K562 (cell line): ENCODE data around the gene VWA3B. TPM values are rescaled to one million over a fixed set of nuclear protein-coding genes. Genes with fewer than 3 reads are reported as not detected.

ENCODE experiments used
- ATAC-seq: fragments of 200-7000 bp; cut with Tn5 transposase; 3 replicates; pipeline ENCODE4 v1.9.1; 2020; ENCODE audit warnings: moderate library complexity
- BruUV-seq: library from RNA; stranded (reverse); fragments of 400-500 nt; replicated peaks from 2 replicates; lab custom pipeline; 2021; lab: Mats Ljungman, UMichigan
- CTCF ChIA-PET: fragments of 300-600 bp; formaldehyde crosslinking; extraction: SDS; loops from one replicate; lab custom pipeline; 2021; ENCODE audit warnings: low intra/inter-chr PET ratio; lab: Yijun Ruan, JAX
- POLR2A ChIA-PET: fragments of 300-600, 350-650 bp; sonication (Branson Sonifier 250); formaldehyde crosslinking; extraction: SDS; loops from one replicate; lab custom pipeline; 2021; ENCODE audit warnings: antibody characterized with exemption, inconsistent platforms; lab: Yijun Ruan, JAX
- DNase-seq, 4 experiments: peaks; one replicate each; pipeline versions ENCODE4 v3.0.0 to v3.0.0-alpha.2; 2011 to 2018; ENCODE audit warnings: low spot score in 3 of 4, mixed read lengths in 3 of 4; ENCODE audit errors: extremely low read depth in 1 of 4
- FAIRE-seq: peaks from 2 replicates; lab custom pipeline; 2011; peaks lifted over from hg19 to GRCh38; lab: Jason Lieb, UNC
- H2AFZ ChIP-seq: 2 replicates; pipeline ENCODE4 v1.6.0; 2011; ENCODE audit warnings: low read depth, low read length, control low read depth, inconsistent platforms
- H3K27ac ChIP-seq: fragments of 200-600 bp; 3 replicates; pipeline ENCODE4 v1.8.0; 2011; ENCODE audit warnings: low read depth, mild to moderate bottlenecking, control low read depth, inconsistent platforms, low read length, moderate library complexity, mixed read lengths; ENCODE audit errors: extremely low read depth
- H3K27me3 ChIP-seq, 2 experiments: fragments of 300-600 bp in 1 of 2; 2 replicates in 1 of 2; 3 replicates in 1 of 2; pipeline versions ENCODE4 v1.6.0 to v1.8.0; 2011; ENCODE audit warnings: inconsistent platforms in 2 of 2, low read length in 2 of 2, mild to moderate bottlenecking in 1 of 2, mixed read lengths in 1 of 2, moderate library complexity in 1 of 2; ENCODE audit not compliant: control insufficient read depth in 2 of 2, insufficient read depth in 2 of 2
- H3K36me3 ChIP-seq: fragments of 300-600 bp; 3 replicates; pipeline ENCODE4 v1.8.0; 2011; ENCODE audit warnings: mild to moderate bottlenecking, low read length, inconsistent platforms; ENCODE audit not compliant: control insufficient read depth, insufficient read depth
- H3K4me1 ChIP-seq, 2 experiments: fragments of 200-600 bp in 1 of 2; replicated peaks in 1 of 2; 2 replicates in 1 of 2; 3 replicates in 1 of 2; pipeline versions ENCODE4 v1.5.1 to v1.8.0; 2011; ENCODE audit warnings: inconsistent platforms in 2 of 2, low read length in 2 of 2, mild to moderate bottlenecking in 1 of 2, mixed read lengths in 1 of 2, moderate library complexity in 1 of 2; ENCODE audit not compliant: control insufficient read depth in 2 of 2, insufficient read depth in 2 of 2
- H3K4me2 ChIP-seq: 2 replicates; pipeline ENCODE4 v1.6.1; 2011; ENCODE audit warnings: low read length, control low read depth, inconsistent platforms, mixed read lengths; ENCODE audit not compliant: insufficient read depth
- H3K4me3 ChIP-seq: fragments of 200-600 bp; sonication (generic), shearing (Covaris generic); 2 replicates; pipeline ENCODE4 v1.5.1; 2016; ENCODE audit warnings: control low read depth, inconsistent platforms
- H3K79me2 ChIP-seq: fragments of 200-600 bp; 3 replicates; pipeline ENCODE4 v1.8.0; 2011; ENCODE audit warnings: low read length, inconsistent platforms; ENCODE audit not compliant: control insufficient read depth, insufficient read depth
- H3K9ac ChIP-seq, 2 experiments: 2 replicates each; pipeline versions ENCODE4 v1.6.0 to v1.6.1; 2011; ENCODE audit warnings: low read depth in 2 of 2, low read length in 2 of 2, control low read depth in 1 of 2, inconsistent platforms in 1 of 2, mild to moderate bottlenecking in 1 of 2, mixed read lengths in 1 of 2; ENCODE audit not compliant: insufficient read depth in 1 of 2
- H3K9me1 ChIP-seq: one replicate; pipeline ENCODE4 v1.6.0; 2011; ENCODE audit warnings: inconsistent platforms, mild to moderate bottlenecking, low read length, moderate library complexity; ENCODE audit not compliant: control insufficient read depth, insufficient read depth
- H3K9me3 ChIP-seq: replicated peaks from 2 replicates; pipeline ENCODE4 v1.5.1; 2011; ENCODE audit warnings: low read depth, low read length, inconsistent platforms; ENCODE audit not compliant: control insufficient read depth, insufficient read depth
- H4K20me1 ChIP-seq: replicated peaks from 2 replicates; pipeline ENCODE4 v1.6.1; 2011; ENCODE audit warnings: low read length, inconsistent platforms, mixed read lengths; ENCODE audit not compliant: control insufficient read depth, insufficient read depth
- ELF2 ChIP-seq: fragments of 250-450 bp; sonication (Bioruptor Pico); IDR thresholded peaks from 2 replicates; pipeline ENCODE4 v1.5.0; 2021; ENCODE audit warnings: mild to moderate bottlenecking
- GABPB2 ChIP-seq: fragments of 250-450 bp; sonication (Bioruptor Pico); conservative IDR thresholded peaks from 2 replicates; pipeline ENCODE4 v1.5.1; 2021; ENCODE audit warnings: mild to moderate bottlenecking
- NCOA4 ChIP-seq: fragments of 450-650 bp; IDR thresholded peaks from 2 replicates; pipeline ENCODE4 v1.6.1; 2018; ENCODE audit warnings: mild to moderate bottlenecking; ENCODE audit not compliant: partially characterized antibody
- PHF20 ChIP-seq: fragments of 450-650 bp; IDR thresholded peaks from 2 replicates; pipeline ENCODE4 v1.6.1; 2018; ENCODE audit not compliant: partially characterized antibody
- POLR2AphosphoS2 ChIP-seq: IDR thresholded peaks from 2 replicates; pipeline ENCODE4 v1.6.1; 2012; ENCODE audit warnings: low read length, improper control_type of control experiment
- SAP30 ChIP-seq: fragments of 200-600 bp; sonication (generic); IDR thresholded peaks from 2 replicates; pipeline ENCODE4 v1.6.1; 2012; ENCODE audit warnings: borderline replicate concordance, low read depth, mild to moderate bottlenecking, moderate library complexity, low read length, control low read depth, inconsistent platforms; ENCODE audit not compliant: insufficient read depth, poor library complexity, severe bottlenecking
- SPI1 ChIP-seq: IDR thresholded peaks from 2 replicates; pipeline ENCODE4 v1.6.1; 2011; ENCODE audit warnings: low read depth, low read length, control low read depth, borderline replicate concordance
- ZNF143 ChIP-seq: sonication (generic); formaldehyde crosslinking; IDR thresholded peaks from 2 replicates; pipeline ENCODE4 v1.9.0; 2022; ENCODE audit warnings: mild to moderate bottlenecking, missing genetic modification reagents
- ZNF583 ChIP-seq: fragments of 250-450 bp; sonication (Bioruptor Pico); IDR thresholded peaks from 2 replicates; pipeline ENCODE4 v1.4.0; 2020
- ZNF639 ChIP-seq, 2 experiments: fragments of 200-800 bp in 1 of 2; sonication (Bioruptor generic) in 1 of 2; sonication (generic) in 1 of 2; formaldehyde crosslinking in 1 of 2; IDR thresholded peaks in 1 of 2; conservative IDR thresholded peaks in 1 of 2; 2 replicates each; pipeline versions ENCODE4 v1.5.0 to v1.6.1; 2016 to 2020; ENCODE audit warnings: missing compliant biosample characterization in 1 of 2, missing genetic modification characterization in 1 of 2, missing genetic modification reagents in 1 of 2
- WGBS: fragments of 100-300 bp; shearing (Covaris generic); methylation state at CpG from one replicate; pipeline ENCODE4 v1.1.6; 2016; ENCODE audit warnings: low coverage, mixed read lengths; ENCODE audit not compliant: insufficient coverage; ENCODE audit errors: missing lambda C conversion rate; 5-methylcytosine and 5-hydroxymethylcytosine counted together
- in situ Hi-C: fragments of 300-500 bp; cut with MboI; formaldehyde crosslinking; loops from 4 replicates; pipeline ENCODE4 v1.15.0; 2018; ENCODE audit warnings: inconsistent platforms, mixed read lengths
- intact Hi-C: fragments of 100-400 bp; cut with micrococcal nuclease; formaldehyde crosslinking; loops from 2 replicates; pipeline ENCODE4 v1.14.2; 2022
- polyA plus RNA-seq, 8 experiments: library from polyadenylated mRNA; depleted of rRNA in 4 of 8; stranded (reverse) in 5 of 8; unstranded in 3 of 8; fragments of >200 nt; fragmentation: Nextera tagmentation in 2 of 8; fragmentation: Illumina TruSeq in 1 of 8; extraction: Ambion mirVana in 2 of 8; extraction: Trizol in 1 of 8; gene quantifications; 2 replicates each; pipeline versions ENCODE4 v1.2.1 to v1.2.3, GENCODE V29; 2011 to 2014; ENCODE audit warnings: inconsistent platforms in 1 of 8, missing spikeins in 1 of 8
- total RNA-seq, 7 experiments: library from RNA; depleted of rRNA in 6 of 7; stranded (reverse); fragments of >200 nt in 6 of 7; fragmentation: Illumina TruSeq in 2 of 7; extraction: Trizol in 2 of 7; gene quantifications; 2 replicates each; pipeline versions ENCODE4 v1.2.1 to v1.2.3, GENCODE V29; 2011 to 2021; ENCODE audit warnings: low replicate concordance in 1 of 7
- TF ChIP-seq, protein P1 (sequence below), 2 experiments: fragments of 450-650 bp; IDR thresholded peaks; 2 replicates each; pipeline ENCODE4 v1.6.1; 2016
- TF ChIP-seq, protein P2 (sequence below): IDR thresholded peaks from 2 replicates; pipeline ENCODE4 v1.6.1; 2014; ENCODE audit warnings: antibody characterized with exemption

Gene VWA3B
- total and polyA plus RNA-seq, 9 of the 15 experiments (the other 6 are each of a cell fraction or from before 2014, with no cell fraction given), result not detected

DNA sequence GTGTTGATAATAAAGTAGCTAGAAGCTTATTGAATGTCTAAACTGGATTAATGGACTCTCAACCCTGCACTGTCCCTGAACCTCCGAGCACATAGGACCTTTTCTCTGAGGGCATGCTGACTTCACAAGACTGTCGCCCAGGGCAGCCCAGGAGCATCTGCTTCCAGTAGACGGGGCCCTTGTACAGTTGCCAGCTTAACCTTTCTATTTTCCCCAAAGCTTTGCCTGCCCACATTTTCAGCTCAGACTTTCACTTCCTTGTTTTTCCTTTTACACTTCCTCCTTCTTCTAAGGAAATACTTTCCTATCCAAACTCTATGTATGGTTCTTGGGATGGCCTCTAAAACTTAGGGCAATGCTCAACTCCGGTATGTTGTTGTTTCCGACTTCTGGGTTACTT, 1.3 kb downstream of the VWA3B start:
- FAIRE-seq (no peak), ATAC-seq (peak; percentile 39; the same call in 2 of the 3 replicates), DNase-seq (no peak)
- in situ Hi-C loops (no loop called here), intact Hi-C loops (no loop called here)
- H3K27me3 ChIP-seq, result peaks cover 25 to 26% of the 10 kb centered on the region in 2 experiments
- H3K36me3 ChIP-seq, result no peaks in the 10 kb centered on the region
- BruUV-seq, result no TSS peak
- POLR2A ChIA-PET, result interaction anchor here (1.0 kb wide), 3 partner anchors 11 to 25 kb away, joined by 3 to 4 read pairs (median 3); no protein-coding TSS in a partner anchor
- no peak overlapping the region for H3K9ac ChIP-seq
- CTCF ChIA-PET, result no interaction called here
- peak; percentile 74; the same call in 1 of the 2 replicates for TF ChIP-seq SPI1
- TF ChIP-seq POLR2AphosphoS2, result no peak
- TF ChIP-seq GABPB2 (CRISPR knock-in tag), result no peak
- no peak for TF ChIP-seq PHF20
- no peak for TF ChIP-seq SAP30
- TF ChIP-seq NCOA4, result no peak
- TF ChIP-seq, all 486 proteins: peak for 1
- 9% methylated on average over 5 of the region's 5 CpGs for WGBS
- no peak overlapping the region for H3K27ac ChIP-seq
- H3K9me1 ChIP-seq, result no peaks in the 10 kb centered on the region
- peaks cover 2 to 8% of the 10 kb centered on the region in 2 experiments; a peak in 2 of 5 replicates for H3K4me1 ChIP-seq
- H3K4me3 ChIP-seq, result no peak overlapping the region
- H4K20me1 ChIP-seq, result no peaks in the 10 kb centered on the region
- H3K79me2 ChIP-seq, result no peaks in the 10 kb centered on the region
- H3K4me2 ChIP-seq, result no peak overlapping the region
- H3K9me3 ChIP-seq, result no peaks in the 10 kb centered on the region
- no peak overlapping the region for H2AFZ ChIP-seq

DNA sequence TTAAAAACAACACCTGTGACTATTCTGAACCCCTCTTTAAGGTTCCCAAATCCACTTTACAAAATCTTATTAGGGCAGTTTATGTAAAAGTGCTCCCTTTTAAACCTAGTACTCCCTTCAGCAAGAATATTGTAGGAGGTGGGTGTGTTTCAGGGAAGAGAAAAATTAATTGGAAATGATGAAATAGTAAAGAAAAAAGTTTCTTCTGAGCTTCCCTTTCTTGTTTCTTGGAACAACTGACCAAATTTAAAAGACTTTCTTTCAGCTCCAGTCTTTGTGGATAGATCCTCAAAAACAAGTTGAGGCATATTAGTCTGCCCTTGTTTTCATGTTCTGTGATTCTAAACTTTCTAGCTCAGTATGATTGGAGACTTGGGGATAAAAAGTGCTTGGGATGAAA, 3.0 kb downstream of the VWA3B start:
- H3K4me2 ChIP-seq, result no peak overlapping the region
- H3K4me1 ChIP-seq, result peaks cover 2 to 8% of the 10 kb centered on the region in 2 experiments; a peak in 2 of 5 replicates
- TF ChIP-seq, protein P1, sequence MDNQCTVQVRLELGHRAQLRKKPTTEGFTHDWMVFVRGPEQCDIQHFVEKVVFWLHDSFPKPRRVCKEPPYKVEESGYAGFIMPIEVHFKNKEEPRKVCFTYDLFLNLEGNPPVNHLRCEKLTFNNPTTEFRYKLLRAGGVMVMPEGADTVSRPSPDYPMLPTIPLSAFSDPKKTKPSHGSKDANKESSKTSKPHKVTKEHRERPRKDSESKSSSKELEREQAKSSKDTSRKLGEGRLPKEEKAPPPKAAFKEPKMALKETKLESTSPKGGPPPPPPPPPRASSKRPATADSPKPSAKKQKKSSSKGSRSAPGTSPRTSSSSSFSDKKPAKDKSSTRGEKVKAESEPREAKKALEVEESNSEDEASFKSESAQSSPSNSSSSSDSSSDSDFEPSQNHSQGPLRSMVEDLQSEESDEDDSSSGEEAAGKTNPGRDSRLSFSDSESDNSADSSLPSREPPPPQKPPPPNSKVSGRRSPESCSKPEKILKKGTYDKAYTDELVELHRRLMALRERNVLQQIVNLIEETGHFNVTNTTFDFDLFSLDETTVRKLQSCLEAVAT (IDR thresholded peaks at IDR 0.05), result no peak
- TF ChIP-seq ZNF583 (CRISPR knock-in tag), result no peak
- TF ChIP-seq, protein P2, sequence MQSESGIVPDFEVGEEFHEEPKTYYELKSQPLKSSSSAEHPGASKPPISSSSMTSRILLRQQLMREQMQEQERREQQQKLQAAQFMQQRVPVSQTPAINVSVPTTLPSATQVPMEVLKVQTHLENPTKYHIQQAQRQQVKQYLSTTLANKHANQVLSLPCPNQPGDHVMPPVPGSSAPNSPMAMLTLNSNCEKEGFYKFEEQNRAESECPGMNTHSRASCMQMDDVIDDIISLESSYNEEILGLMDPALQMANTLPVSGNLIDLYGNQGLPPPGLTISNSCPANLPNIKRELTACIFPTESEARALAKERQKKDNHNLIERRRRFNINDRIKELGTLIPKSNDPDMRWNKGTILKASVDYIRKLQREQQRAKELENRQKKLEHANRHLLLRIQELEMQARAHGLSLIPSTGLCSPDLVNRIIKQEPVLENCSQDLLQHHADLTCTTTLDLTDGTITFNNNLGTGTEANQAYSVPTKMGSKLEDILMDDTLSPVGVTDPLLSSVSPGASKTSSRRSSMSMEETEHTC, result no peak
- TF ChIP-seq ZNF143 (CRISPR knock-in tag), result no peak
- no peak for TF ChIP-seq ELF2 (CRISPR knock-in tag)
- no peak for TF ChIP-seq ZNF639 (CRISPR knock-in tag; conservative IDR thresholded peaks at IDR 0.05 in 1 of 2, IDR thresholded peaks at IDR 0.05 in 1 of 2)
- CTCF ChIA-PET, result no interaction called here
- H3K36me3 ChIP-seq, result no peaks in the 10 kb centered on the region
- H3K9ac ChIP-seq, result no peak overlapping the region
- H3K79me2 ChIP-seq, result no peaks in the 10 kb centered on the region
- intact Hi-C loops, result no loop called here
- DNase-seq, result no peak
- no peak overlapping the region for H3K27ac ChIP-seq
- no peak for FAIRE-seq
- no TSS peak for BruUV-seq
- no peak overlapping the region for H3K4me3 ChIP-seq
- ATAC-seq, result no peak
- no peaks in the 10 kb centered on the region for H4K20me1 ChIP-seq
- in situ Hi-C loops, result no loop called here
- no peaks in the 10 kb centered on the region for H3K9me3 ChIP-seq
- no peaks in the 10 kb centered on the region for H3K9me1 ChIP-seq
- H2AFZ ChIP-seq, result no peak overlapping the region
- POLR2A ChIA-PET, result no interaction called here
- H3K27me3 ChIP-seq, result peaks cover 19 to 24% of the 10 kb centered on the region in 2 experiments
